Measurements from ENCODE around the gene TMEM247. TPM values are rescaled to one million over a fixed set of nuclear protein-coding genes. Genes with fewer than 3 reads are reported as not detected.
A peak's percentile ranks its signal among the peaks of the same experiment; 100 is the strongest.

The TMEM247 gene
- total RNA-seq, 1 donor from 2014 or later: not detected

- DNase-seq (ENCODE audit: low read depth in 2 of 2): no peak
Measured at GRCh38 chr2:46488389-46488788, 9.0 kb downstream of the TMEM247 start.

DNA sequence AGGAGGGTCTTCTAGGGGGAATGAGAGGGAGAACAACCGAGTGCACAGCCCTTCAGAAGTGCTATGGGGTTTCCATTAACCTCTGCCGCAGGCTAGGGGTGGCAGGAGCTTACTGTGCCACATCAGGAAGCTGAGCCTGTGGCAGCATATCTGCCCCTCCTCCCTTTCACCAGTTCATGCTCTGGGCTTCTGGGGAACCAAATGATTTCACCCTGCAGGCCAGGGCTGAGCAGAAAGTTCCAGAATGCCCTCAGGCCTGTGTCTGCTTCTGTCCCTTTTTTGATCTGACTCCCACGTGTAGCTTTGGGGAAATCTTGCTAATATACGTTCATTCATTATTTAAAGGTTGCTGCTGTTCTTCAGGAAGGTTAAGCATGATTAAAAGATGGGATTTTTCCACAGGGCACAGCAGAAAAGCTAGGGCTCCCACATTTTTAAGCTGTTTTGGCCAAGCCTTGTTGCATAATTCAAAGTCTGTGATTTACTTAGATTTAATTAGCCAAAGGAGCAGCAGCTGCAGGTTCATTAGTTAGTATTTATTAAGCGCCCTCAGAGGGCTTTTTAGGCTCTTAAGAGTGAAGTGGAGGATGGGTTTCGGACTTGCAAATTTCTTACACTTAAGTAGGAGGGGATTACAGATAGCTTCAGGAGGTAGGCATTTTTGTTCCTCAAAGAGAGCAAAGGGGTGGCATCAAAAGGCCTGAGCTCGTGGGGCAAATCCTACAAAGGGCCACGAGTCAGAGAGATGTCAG is 10.2 kb downstream of the TMEM247 start:
- DNase-seq (ENCODE audit: low read depth in 2 of 2): no peak

GRCh38 chr2:46490521-46491141 is 11.3 kb downstream of the TMEM247 start:
- peak in 1 of 2 donors; percentile 29 for DNase-seq (ENCODE audit: low read depth in 2 of 2)

DNA sequence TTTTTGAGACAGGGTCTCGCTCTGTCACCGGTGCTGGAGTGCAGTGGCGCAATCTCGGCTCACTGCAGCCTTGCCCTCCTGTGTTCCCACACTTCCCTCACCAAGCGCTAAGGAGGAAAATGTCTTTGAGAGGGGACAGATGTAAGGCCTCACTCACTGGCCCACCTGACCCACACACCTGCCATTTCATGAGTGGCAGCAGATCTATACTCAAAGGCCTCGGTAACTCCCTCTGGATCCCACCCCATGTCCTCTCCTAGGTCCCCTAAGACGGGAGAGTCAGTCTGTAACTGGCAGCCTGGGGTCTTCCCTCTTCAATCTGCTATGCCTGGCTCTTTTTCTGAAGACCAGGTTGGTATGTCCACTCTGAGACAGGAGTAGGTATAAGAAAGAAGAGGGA is 12.9 kb downstream of the TMEM247 start:
- no peak for DNase-seq (ENCODE audit: low read depth in 2 of 2)

DNA sequence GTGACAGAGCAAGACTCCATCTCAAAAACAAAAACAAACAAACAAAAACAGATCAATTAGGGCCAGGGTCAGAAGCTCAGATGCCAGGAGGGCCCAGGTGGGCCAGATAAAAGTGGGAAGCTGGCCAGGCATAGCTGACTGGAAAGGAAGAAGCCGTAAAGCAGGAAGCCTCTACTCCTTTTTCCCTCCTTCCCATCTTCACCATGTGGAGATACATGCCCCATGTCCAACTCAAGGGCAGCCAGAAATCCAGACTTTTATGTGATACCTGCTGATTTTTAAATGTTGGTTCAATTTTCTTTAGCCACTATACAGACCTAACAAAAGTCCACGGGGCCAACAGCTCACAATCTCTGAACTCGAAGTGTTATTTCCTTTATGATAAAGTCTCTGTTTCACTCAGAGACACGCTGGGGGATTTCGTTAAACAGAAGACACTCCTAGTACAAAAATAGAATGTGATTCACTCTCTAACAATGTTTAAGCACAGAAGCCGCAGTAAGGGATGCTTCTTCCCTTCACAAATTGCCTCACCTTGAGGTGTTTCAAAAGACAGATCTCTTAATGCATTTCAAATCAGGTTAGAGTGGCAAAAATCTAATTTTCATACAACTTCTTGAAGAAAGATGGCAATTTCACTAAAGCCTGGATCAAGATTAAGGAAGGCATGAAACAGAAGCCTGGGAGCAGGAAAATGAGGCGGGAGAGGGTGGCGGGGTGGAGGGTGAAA is 14.0 kb downstream of the TMEM247 start:
- DNase-seq (ENCODE audit: low read depth in 2 of 2): no peak

GRCh38 chr2:46493971-46494250 is 14.5 kb downstream of the TMEM247 start:
- DNase-seq (ENCODE audit: low read depth in 2 of 2): no peak

- no peak for DNase-seq (ENCODE audit: low read depth in 2 of 2)
Measured at GRCh38 chr2:46494596-46494995, 15.2 kb downstream of the TMEM247 start.

DNA sequence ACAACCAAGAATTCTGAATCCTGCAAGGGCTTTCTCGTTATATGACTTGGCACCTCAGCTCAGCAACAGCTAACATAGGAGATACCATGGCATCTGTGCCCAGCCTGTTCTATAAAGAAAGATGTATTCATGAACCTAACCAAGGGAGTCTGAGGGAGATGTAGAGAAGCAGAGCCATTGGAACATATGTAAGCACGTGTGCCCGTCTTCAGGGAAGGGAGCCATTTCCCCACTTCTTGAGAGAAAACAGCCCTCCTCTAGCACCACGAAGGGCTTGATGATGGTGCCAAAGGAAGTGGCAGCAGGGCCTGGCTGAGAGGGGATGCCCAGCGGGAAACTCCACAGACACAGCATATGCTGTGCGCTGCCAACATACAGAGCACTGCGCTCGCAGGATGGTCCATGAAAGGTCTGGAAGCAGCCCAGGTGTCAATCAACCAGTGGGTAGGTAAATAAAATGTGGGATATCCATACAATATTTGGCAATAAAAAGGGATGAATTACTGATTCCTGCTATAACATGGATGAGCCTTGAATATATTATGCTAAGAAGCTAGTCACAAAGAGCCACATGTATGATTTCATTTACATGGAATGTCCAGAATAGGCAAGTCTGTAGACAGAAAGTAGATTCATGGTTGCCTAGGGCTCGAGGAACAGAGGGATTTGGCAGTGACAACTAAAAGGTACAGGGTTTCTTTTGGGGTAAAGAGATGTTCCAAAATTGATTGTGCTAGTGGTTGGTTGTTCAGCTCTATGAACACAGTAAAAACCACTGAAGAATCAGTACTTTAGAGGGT is 16.1 kb downstream of the TMEM247 start:
- DNase-seq (ENCODE audit: low read depth in 2 of 2): no peak

- DNase-seq (ENCODE audit: low read depth in 2 of 2): no peak
Measured at GRCh38 chr2:46497766-46498165, 18.4 kb downstream of the TMEM247 start.

DNA sequence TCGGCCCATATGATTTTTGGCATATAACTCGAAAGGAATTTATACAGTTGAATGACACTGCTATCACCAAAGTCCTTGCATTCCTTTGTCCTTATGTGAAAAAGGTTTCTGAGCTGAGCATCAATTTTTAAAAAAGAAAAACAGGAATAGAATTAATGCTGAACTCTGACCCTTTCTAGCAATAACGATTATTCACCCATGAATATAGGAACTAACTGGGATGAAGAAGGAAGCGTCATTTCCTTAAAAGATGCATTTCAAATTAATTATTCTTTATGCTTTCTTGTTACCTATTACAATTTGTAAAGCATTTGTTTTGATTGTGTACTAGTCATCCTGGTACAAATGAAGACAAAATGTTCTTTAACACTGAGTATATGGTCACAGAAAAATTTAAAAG is 19.3 kb downstream of the TMEM247 start:
- no peak for DNase-seq (ENCODE audit: low read depth in 2 of 2)

- DNase-seq (ENCODE audit: low read depth in 2 of 2): no peak
Measured at GRCh38 chr2:46499392-46499785, 20.0 kb downstream of the TMEM247 start.

DNA sequence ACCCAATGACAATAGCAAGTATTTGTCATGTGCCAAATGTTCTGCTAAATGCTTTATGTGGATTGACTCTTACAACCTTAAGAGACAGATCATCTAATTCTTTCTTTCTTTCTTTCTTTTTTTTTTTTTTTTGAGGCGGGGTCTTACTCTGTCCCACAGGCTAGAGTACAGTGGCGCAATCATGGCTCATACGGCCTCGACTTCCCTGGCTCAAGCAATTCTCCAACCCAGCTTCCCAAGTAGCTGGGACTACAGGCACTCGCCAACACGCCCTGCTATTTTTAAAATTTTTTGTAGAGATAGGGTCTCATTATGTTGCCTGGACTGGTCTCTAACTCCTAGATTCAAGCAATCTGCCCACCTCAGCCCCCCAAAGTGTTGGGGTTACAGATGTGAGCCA is 21.4 kb downstream of the TMEM247 start:
- no peak for DNase-seq (ENCODE audit: low read depth in 2 of 2)

- DNase-seq (ENCODE audit: low read depth in 2 of 2): no peak
Measured at GRCh38 chr2:46502291-46502885, 23.0 kb downstream of the TMEM247 start.

DNA sequence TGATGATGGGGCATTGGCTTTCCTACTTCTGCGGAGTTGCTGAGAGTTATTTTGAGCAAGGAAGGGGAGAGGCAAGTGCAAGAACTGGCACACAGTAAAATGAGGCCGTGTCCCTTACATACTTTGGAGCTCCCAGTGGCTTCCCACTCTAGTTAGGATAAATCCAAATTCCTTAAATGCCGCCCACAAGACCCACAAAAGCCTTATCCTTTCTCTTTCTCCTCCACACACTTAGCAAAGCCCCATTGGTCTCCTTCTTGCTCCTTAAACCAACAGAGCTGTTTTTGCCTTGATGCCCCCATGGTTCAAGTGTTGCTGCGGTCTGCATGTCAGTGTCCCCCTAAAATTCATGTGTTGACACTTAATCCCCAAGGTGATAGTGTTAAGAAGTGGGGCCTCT is 24.3 kb downstream of the TMEM247 start:
- no peak for DNase-seq (ENCODE audit: low read depth in 2 of 2)

DNA sequence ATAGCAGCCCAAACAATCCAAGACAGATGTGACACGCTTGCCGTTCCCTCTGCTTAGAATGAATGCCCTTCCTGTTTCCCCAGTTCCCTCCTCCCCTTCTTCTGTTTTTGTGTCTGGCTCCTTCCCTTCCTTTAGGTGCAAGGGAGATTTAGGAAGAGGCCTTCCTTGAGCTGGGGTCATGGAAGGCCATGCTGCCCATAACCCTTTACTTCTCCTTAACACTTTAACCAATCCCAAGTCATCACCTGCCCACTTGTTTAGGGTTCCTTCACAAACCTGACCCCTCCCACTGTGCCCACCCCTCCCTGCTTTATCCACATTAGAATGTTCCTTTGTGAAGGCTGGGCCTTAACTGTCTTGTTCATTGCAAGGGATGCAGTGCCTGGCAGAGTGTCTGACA is 24.9 kb downstream of the TMEM247 start:
- DNase-seq (ENCODE audit: low read depth in 2 of 2): no peak

- no peak for DNase-seq (ENCODE audit: low read depth in 2 of 2)
Measured at GRCh38 chr2:46504685-46505471, 25.5 kb downstream of the TMEM247 start.

- no peak for DNase-seq (ENCODE audit: low read depth in 2 of 2)
Measured at GRCh38 chr2:46505472-46505783, 26.1 kb downstream of the TMEM247 start.

- no peak for DNase-seq (ENCODE audit: low read depth in 2 of 2)
Measured at GRCh38 chr2:46506131-46506706, 26.9 kb downstream of the TMEM247 start.

DNA sequence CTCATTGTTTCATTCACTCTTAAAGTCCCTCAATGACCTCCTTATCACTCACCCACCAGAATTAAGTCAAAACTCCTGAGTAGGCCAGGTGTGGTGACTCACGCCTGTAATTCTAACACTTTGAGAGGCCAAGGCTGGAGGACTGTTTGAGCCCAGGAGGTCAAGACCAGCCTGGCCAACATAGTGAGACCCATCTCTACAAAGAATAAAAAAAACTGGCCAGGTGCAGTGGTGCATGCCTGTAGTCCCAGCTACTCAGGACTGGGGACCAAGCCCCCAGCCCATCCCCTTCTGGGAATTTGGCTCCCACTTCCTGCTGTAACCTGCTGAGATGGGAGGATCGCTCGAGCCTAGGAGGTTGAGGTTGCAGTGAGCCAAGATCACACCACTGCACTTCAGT is 28.9 kb downstream of the TMEM247 start:
- no peak for DNase-seq (ENCODE audit: low read depth in 2 of 2)

GRCh38 chr2:46508759-46509158 is 29.4 kb downstream of the TMEM247 start:
- DNase-seq (ENCODE audit: low read depth in 2 of 2): no peak

- DNase-seq (ENCODE audit: low read depth in 2 of 2): no peak
Measured at GRCh38 chr2:46509804-46510203, 30.4 kb downstream of the TMEM247 start.
